Heart right ventricle (tissue), 16 donors: Measurements from ENCODE around the gene CHST12. TPM values are rescaled to one million over a fixed set of nuclear protein-coding genes. Genes with fewer than 3 reads are reported as not detected.
A peak's percentile ranks its signal among the peaks of the same experiment; 100 is the strongest.

Source experiments
- ATAC-seq, 8 donors: fragments of 200-7000 bp; cut with Tn5 transposase; one replicate each; pipeline ENCODE4 v1.9.1; 2020; ENCODE audit warnings: mild to moderate bottlenecking in 8 of 8, moderate library complexity in 8 of 8, moderate number of reproducible peaks in 1 of 8
- DNase-seq, 2 donors: peaks; one replicate each; pipeline ENCODE4 v3.0.0-alpha.2; 2020
- H3K27ac ChIP-seq, 10 donors: fragments of 200-600 bp; sonication (generic) in 2 of 10; one replicate each; pipeline versions ENCODE4 v1.5.0 to v1.8.0; 2020 to 2022; ENCODE audit warnings: mild to moderate bottlenecking in 3 of 10
- H3K27me3 ChIP-seq, 7 donors: fragments of 200-600 bp; one replicate each; pipeline ENCODE4 v1.8.0; 2021 to 2022; ENCODE audit warnings: mild to moderate bottlenecking in 2 of 7
- H3K36me3 ChIP-seq, 9 donors: fragments of 200-600 bp; sonication (generic) in 1 of 9; one replicate each; pipeline versions ENCODE4 v1.5.0 to v1.8.0; 2020 to 2022; ENCODE audit warnings: mild to moderate bottlenecking in 2 of 9
- H3K4me1 ChIP-seq, 9 donors: fragments of 200-600 bp; sonication (generic) in 1 of 9; one replicate each; pipeline versions ENCODE4 v1.5.0 to v1.8.0; 2020 to 2022; ENCODE audit warnings: mild to moderate bottlenecking in 4 of 9
- H3K4me3 ChIP-seq, 10 donors: fragments of 200-600 bp; sonication (generic) in 2 of 10; one replicate each; pipeline versions ENCODE4 v1.5.0 to v1.8.0; 2020 to 2022; ENCODE audit warnings: mild to moderate bottlenecking in 7 of 10, moderate library complexity in 2 of 10
- H3K9me3 ChIP-seq, 11 donors: fragments of 200-600 bp in 10 of 11; sonication (generic) in 2 of 11; one replicate each; pipeline versions ENCODE4 v1.5.0 to v1.8.0; 2013 to 2022; ENCODE audit warnings: mild to moderate bottlenecking in 2 of 11, control low read depth in 1 of 11, moderate library complexity in 1 of 11
- WGBS, 2 donors: extraction: QIAGEN DNeasy Blood & Tissue Kit; methylation state at CpG; one replicate each; pipeline ENCODE4 v1.1.7; 2013; ENCODE audit warnings: inconsistent platforms in 1 of 2; 5-methylcytosine and 5-hydroxymethylcytosine counted together
- intact Hi-C, 10 donors: fragments of 100-400 bp; cut with DNase I; formaldehyde crosslinking; loops; one replicate each; pipeline versions ENCODE4 v1.11.1 to v1.14.2; 2022
- polyA plus RNA-seq, 2 donors: library from polyadenylated mRNA; stranded (reverse); fragments of 200-250 nt; gene quantifications; one replicate each; pipeline ENCODE4 v1.2.3, GENCODE V29; 2013
- total RNA-seq, 10 donors: library from RNA; stranded (reverse); fragmentation: NEBNext Ultra II Directional in 3 of 10; extraction: Animal tissue kit (Norgen Biotek cat#: 25700) in 3 of 10; gene quantifications; one replicate each; pipeline versions ENCODE4 v1.2.1 to v1.2.4, GENCODE V29; 2021 to 2023
- TF ChIP-seq, protein P1 (sequence below), 9 donors: fragments of 200-600 bp; sonication (generic) in 2 of 9; IDR thresholded peaks; one replicate each; pipeline versions ENCODE4 v1.5.0 to v1.8.0; 2021 to 2022; ENCODE audit warnings: antibody characterized with exemption in 9 of 9, mild to moderate bottlenecking in 5 of 9, moderate library complexity in 1 of 9
- donor health status: Arrhythmogenic right ventricular cardiomyopathy.
- donor health status: ischemic (EF 13 %, LVEDD 7.1; RV severe dilation, severe dysfunction).
- donor health status: healthy with polysubstance abuse.
- donor health status: DM: no; HTN: yes; CAD: no.
- donor health status: DM: no; HTN: no; CAD: no.
- donor health status: ischemic (EF 25% LVEDD 6.9; RV normal size, moderate dysfunction).
- donor health status: ischemic (EF 25% LVEDD 5.7; RV mildly dilated, moderate dysfunction).
- donor health status: healthy.
- donor health status: DM: yes; HTN: yes; CAD: no.
- donor health status: Ischemic cardiomyopathy.
- donor health status: ischemic (EF 35%, LVEDD 5.7; RV mildly dilated, moderate dysfunction).
- donor health status: nonischemic (EF 11% LVEDD 7.7; RV severe dilation, severe dysfunction).
- donor health status: DM: yes; HTN: yes; CAD: no.
- donor health status: PGD.
- donor health status: ischemic (EF 29% LVEDD 5.4; RV normal size, mild dysfunction).
- donor health status: nonischemic (EF 23%, LVEDD 6.1; RV moderate dilation, normal function).

CHST12 gene
- total and polyA plus RNA-seq, 12 donors: 12.4 to 17.2 (median 14.0) TPM

DNA sequence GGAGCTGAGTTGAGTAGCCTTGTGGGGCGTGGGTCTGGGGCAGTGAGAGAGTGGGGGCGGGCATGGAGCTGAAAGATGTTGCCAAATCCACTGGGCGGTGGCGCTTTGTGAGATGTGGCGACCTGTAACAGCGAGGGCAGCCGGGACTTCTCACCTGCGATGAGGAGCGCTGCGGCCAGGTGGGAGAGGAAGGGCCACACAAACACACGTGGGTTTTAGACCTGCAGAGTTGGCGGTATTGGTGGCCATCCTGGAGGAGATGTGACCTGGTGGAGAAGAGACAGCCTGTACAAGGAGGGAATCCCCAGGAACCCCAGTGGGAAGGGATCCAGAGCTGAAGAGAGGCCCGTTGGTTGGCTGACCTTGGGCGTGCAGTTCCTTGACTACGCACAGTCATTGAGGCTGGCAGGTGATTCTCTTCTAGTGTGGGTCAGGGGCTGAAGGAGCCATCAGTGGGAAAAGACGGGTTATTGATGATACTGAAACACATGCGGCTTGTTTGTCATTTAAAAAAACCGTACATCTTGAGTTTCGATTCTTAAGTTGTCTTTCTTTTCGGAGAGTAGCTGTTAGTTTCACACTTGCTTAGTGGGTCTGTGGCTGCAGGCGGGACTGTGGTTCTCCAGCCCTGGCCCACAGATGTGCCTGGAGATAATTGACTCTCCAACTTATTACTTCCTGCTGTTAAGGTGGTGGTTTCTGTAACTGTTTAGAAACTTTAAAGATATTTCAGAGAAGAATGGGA lies 2.4 kb downstream of the CHST12 start:
- TF ChIP-seq, protein P1, sequence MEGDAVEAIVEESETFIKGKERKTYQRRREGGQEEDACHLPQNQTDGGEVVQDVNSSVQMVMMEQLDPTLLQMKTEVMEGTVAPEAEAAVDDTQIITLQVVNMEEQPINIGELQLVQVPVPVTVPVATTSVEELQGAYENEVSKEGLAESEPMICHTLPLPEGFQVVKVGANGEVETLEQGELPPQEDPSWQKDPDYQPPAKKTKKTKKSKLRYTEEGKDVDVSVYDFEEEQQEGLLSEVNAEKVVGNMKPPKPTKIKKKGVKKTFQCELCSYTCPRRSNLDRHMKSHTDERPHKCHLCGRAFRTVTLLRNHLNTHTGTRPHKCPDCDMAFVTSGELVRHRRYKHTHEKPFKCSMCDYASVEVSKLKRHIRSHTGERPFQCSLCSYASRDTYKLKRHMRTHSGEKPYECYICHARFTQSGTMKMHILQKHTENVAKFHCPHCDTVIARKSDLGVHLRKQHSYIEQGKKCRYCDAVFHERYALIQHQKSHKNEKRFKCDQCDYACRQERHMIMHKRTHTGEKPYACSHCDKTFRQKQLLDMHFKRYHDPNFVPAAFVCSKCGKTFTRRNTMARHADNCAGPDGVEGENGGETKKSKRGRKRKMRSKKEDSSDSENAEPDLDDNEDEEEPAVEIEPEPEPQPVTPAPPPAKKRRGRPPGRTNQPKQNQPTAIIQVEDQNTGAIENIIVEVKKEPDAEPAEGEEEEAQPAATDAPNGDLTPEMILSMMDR (IDR thresholded peaks at IDR 0.05): no peak
- no peak for ATAC-seq
- no peaks in the 10 kb centered on the region for H3K9me3 ChIP-seq
- peak overlapping the region in 1 of 10 donors; percentile 89 for H3K27ac ChIP-seq
- no peak for DNase-seq
- WGBS, 2 donors: 83 to 86% methylated on average over 21 of the region's 21 CpGs
- intact Hi-C loops: no loop called here
- H3K27me3 ChIP-seq: no peaks in the 10 kb centered on the region
- peaks cover 0 to 83% (median 55%) of the 10 kb centered on the region in 9 donors for H3K4me1 ChIP-seq
- no peaks in the 10 kb centered on the region for H3K36me3 ChIP-seq
- H3K4me3 ChIP-seq: peak overlapping the region in 4 of 10 donors; percentile 5 to 98 (median 92)

DNA sequence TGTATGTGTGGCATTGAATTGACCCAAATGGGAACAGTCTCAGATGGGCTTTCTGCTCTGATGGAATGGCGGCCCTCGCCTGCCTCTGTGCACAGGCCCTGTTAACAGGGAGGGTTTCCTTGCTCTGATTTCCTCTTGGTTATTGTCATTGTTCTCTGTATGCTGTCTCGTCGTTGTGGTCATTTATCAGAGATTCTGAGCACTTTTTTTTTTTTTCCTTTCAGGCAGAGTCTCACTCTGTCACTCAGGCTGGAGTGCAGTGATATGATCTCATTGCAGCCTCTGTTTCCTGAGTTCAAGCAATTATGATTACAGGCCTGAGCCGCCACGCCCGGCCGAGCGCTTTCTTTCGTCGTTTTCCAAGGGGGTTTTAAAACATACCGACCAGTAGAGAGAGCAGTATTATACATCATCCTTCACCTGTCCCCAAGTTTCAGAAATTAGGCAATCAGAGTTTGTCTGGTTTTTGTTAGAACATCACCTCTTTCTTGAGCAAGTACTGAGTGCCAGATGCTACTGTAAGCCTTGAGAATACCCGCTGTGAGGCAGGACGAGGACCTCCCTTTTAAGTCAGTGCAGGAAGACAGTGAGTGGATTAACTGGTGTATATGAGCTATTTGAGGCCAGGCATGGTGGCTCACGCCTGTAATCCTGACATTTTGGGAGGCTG lies 6.5 kb downstream of the CHST12 start:
- TF ChIP-seq, protein P1 (IDR thresholded peaks at IDR 0.05): no peak
- H3K4me1 ChIP-seq: peaks cover 7 to 89% (median 64%) of the 10 kb centered on the region in 9 donors
- H3K36me3 ChIP-seq: no peaks in the 10 kb centered on the region
- 53 to 59% methylated on average over 15 of the region's 15 CpGs for WGBS, 2 donors
- no peaks in the 10 kb centered on the region for H3K27me3 ChIP-seq
- peak in 6 of 8 donors; percentile 31 to 65 (median 52) for ATAC-seq
- H3K4me3 ChIP-seq: no peak overlapping the region
- intact Hi-C loops: no loop called here
- DNase-seq: no peak
- peak overlapping the region; percentile 21 to 77 (median 66) for H3K27ac ChIP-seq
- no peaks in the 10 kb centered on the region for H3K9me3 ChIP-seq

DNA sequence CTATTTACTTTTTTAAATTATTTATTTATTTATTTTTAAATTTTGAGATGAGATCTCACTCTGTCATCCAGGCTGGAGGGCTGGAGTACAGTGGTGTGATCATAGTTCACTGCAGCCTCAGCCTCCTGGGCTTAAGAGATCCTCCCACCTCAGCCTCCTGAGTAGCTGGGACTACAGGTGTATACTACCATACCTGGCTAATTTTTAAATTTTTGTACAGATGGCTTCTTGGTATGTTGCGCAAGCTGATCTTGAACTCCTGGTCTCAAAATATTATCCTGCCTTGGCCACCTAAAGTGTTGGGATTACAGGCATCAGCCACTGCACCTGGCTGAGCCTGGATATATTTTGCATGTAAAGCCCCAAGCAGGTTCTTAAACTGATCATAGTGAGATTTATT lies 7.6 kb downstream of the CHST12 start:
- H3K4me1 ChIP-seq: peaks cover 7 to 81% (median 52%) of the 10 kb centered on the region in 9 donors

More for the DNA sequence above, 7.6 kb downstream of the CHST12 start:
- ATAC-seq (no peak), DNase-seq (no peak)
- WGBS, 2 donors: 100% methylated on average over 1 of the region's 1 CpG
- Histone ChIP-seq H3K4me3 (no peak overlapping the region), H3K27ac (peak overlapping the region in 6 of 10 donors; percentile 5 to 77 (median 66)), H3K36me3 (no peaks in the 10 kb centered on the region), H3K27me3 (no peaks in the 10 kb centered on the region), H3K9me3 (no peaks in the 10 kb centered on the region)
- intact Hi-C loops: no loop called here
- TF ChIP-seq, protein P1 (IDR thresholded peaks at IDR 0.05): no peak
